ENCODE data around the gene SHC3.

SHC3 gene

GRCh38 chr9:89078860-89079259 is 99.8 kb downstream of the SHC3 start:
- peaks cover 26% of the 10 kb centered on the region for H3K27me3 ChIP-seq
- TF ChIP-seq, protein P1, sequence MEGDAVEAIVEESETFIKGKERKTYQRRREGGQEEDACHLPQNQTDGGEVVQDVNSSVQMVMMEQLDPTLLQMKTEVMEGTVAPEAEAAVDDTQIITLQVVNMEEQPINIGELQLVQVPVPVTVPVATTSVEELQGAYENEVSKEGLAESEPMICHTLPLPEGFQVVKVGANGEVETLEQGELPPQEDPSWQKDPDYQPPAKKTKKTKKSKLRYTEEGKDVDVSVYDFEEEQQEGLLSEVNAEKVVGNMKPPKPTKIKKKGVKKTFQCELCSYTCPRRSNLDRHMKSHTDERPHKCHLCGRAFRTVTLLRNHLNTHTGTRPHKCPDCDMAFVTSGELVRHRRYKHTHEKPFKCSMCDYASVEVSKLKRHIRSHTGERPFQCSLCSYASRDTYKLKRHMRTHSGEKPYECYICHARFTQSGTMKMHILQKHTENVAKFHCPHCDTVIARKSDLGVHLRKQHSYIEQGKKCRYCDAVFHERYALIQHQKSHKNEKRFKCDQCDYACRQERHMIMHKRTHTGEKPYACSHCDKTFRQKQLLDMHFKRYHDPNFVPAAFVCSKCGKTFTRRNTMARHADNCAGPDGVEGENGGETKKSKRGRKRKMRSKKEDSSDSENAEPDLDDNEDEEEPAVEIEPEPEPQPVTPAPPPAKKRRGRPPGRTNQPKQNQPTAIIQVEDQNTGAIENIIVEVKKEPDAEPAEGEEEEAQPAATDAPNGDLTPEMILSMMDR (IDR thresholded peaks at IDR 0.05): no peak
- no peaks in the 10 kb centered on the region for H3K36me3 ChIP-seq
- H3K9me3 ChIP-seq: no peaks in the 10 kb centered on the region
- no peaks in the 10 kb centered on the region for H3K4me1 ChIP-seq (ENCODE audit: control insufficient read depth in 1 of 2, insufficient read depth in 1 of 2, low read depth in 1 of 2, low read length in 1 of 2)
- H3K27ac ChIP-seq: no peak overlapping the region
- no peak overlapping the region for H3K4me3 ChIP-seq (ENCODE audit: low read depth in 1 of 2, low read length in 1 of 2)

DNA sequence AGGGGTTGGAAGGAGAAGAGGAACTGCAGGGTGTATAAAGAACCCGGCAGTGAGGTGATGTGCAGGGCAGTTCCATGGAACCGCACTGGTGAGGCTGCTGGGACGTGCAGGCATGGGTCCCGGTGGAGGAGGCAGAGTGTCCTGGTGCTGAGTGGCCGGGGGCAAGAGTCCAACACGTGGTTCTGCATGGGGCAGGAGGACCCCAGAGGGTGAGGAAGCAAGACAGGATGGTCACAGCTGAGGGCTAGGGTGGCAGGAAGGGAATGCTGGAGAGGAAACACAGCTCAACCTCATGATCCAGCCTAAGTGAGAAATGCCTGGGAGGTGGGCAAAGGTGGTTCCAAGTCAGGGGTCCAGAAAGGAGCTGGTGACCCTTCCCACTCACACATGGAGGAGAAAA is 100.2 kb downstream of the SHC3 start:
- H3K27me3 ChIP-seq: peaks cover 26% of the 10 kb centered on the region
- no peaks in the 10 kb centered on the region for H3K4me1 ChIP-seq (ENCODE audit: control insufficient read depth in 1 of 2, insufficient read depth in 1 of 2, low read depth in 1 of 2, low read length in 1 of 2)
- TF ChIP-seq, protein P1 (IDR thresholded peaks at IDR 0.05): no peak
- H3K9me3 ChIP-seq: no peaks in the 10 kb centered on the region
- no peak overlapping the region for H3K27ac ChIP-seq
- H3K36me3 ChIP-seq: no peaks in the 10 kb centered on the region
- no peak overlapping the region for H3K4me3 ChIP-seq (ENCODE audit: low read depth in 1 of 2, low read length in 1 of 2)

DNA sequence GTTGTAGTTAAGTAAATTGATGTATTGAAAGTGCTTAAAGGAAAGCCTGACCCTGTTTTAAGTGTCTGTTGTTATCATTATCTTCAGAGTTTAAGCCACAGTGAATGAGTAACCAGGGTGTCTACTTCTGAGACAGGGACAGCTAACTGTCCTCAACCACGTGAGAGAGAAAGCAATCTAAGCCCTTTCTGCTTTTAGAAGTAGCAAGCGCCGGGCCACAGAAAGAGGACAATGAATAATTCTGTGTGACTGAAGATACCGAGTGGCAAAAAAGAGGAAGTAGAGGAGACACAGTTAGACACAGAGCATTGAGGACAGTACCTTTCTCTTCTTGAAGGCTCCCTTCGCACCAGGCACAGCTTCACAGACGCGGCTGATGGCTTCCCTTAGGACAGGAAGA is 101.1 kb downstream of the SHC3 start:
- H3K27ac ChIP-seq: no peak overlapping the region
- H3K27me3 ChIP-seq: peaks cover 25% of the 10 kb centered on the region
- H3K4me3 ChIP-seq (ENCODE audit: low read depth in 1 of 2, low read length in 1 of 2): no peak overlapping the region
- TF ChIP-seq, protein P1 (IDR thresholded peaks at IDR 0.05): no peak
- no peaks in the 10 kb centered on the region for H3K9me3 ChIP-seq
- H3K36me3 ChIP-seq: no peaks in the 10 kb centered on the region
- H3K4me1 ChIP-seq (ENCODE audit: control insufficient read depth in 1 of 2, insufficient read depth in 1 of 2, low read depth in 1 of 2, low read length in 1 of 2): no peaks in the 10 kb centered on the region

GRCh38 chr9:89073397-89073796 is 105.2 kb downstream of the SHC3 start:
- TF ChIP-seq, protein P1 (IDR thresholded peaks at IDR 0.05): no peak
- no peak overlapping the region for H3K27ac ChIP-seq

DNA sequence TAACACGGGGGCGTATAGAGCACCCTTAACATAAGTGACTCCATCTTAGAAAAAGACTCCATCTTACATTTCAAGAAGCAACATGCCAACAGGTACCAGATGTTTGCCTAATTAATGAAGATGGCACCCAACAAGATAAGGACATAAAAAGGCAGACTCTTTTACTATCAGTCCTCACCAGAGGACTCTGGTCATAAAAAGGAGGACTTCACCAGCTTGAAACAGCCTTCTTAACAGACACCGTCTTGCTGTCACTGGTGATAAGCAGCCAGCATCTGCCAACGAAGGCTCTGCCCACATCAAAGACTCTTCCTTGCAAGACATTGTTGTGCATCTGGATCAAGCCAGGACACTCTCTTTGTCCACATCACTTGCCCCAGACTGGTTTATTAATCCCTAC is 107.0 kb downstream of the SHC3 start:
- no peaks in the 10 kb centered on the region for H3K4me1 ChIP-seq (ENCODE audit: control insufficient read depth in 1 of 2, insufficient read depth in 1 of 2, low read depth in 1 of 2, low read length in 1 of 2)
- TF ChIP-seq, protein P1 (IDR thresholded peaks at IDR 0.05): no peak

More at GRCh38 chr9:89073397-89073796, 105.2 kb downstream of the SHC3 start:
- no peak overlapping the region for H3K4me3 ChIP-seq (ENCODE audit: low read depth in 1 of 2, low read length in 1 of 2)
- no peaks in the 10 kb centered on the region for H3K36me3 ChIP-seq
- no peaks in the 10 kb centered on the region for H3K4me1 ChIP-seq (ENCODE audit: control insufficient read depth in 1 of 2, insufficient read depth in 1 of 2, low read depth in 1 of 2, low read length in 1 of 2)
- peaks cover 18% of the 10 kb centered on the region for H3K27me3 ChIP-seq
- no peaks in the 10 kb centered on the region for H3K9me3 ChIP-seq

DNA sequence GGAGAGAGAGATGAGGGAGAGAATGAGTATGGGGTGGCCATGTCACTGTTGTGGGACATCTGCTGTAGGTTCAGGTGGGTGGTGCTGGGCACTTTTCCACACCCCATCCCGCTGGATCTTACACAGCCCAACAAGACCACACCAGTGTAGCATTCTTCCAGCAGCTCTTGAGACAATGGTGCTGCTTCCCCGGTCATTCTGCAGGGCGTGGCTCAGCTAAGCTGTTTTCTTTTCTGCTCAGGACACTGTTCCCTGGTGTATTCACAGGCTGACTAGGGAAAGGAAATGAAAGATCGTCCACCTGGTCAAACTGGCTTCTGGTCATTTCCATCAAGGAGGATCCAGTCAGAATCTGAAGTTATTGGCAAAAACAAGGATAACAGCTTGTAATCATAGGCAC is 111.8 kb downstream of the SHC3 start:
- no peaks in the 10 kb centered on the region for H3K9me3 ChIP-seq
- H3K4me1 ChIP-seq (ENCODE audit: control insufficient read depth in 1 of 2, insufficient read depth in 1 of 2, low read depth in 1 of 2, low read length in 1 of 2): no peaks in the 10 kb centered on the region
- no peak overlapping the region for H3K4me3 ChIP-seq (ENCODE audit: low read depth in 1 of 2, low read length in 1 of 2)
- H3K27me3 ChIP-seq: peaks cover 32% of the 10 kb centered on the region
- H3K27ac ChIP-seq: no peak overlapping the region
- TF ChIP-seq, protein P1 (IDR thresholded peaks at IDR 0.05): no peak
- H3K36me3 ChIP-seq: no peaks in the 10 kb centered on the region

More for the DNA sequence above, 107.0 kb downstream of the SHC3 start:
- no peaks in the 10 kb centered on the region for H3K9me3 ChIP-seq
- H3K27ac ChIP-seq: no peak overlapping the region
- peaks cover 15% of the 10 kb centered on the region for H3K27me3 ChIP-seq
- H3K4me3 ChIP-seq (ENCODE audit: low read depth in 1 of 2, low read length in 1 of 2): no peak overlapping the region
- H3K36me3 ChIP-seq: no peaks in the 10 kb centered on the region

Measured in neutrophil (primary cell).